ENCODE measurements around the gene MAP3K2. TPM values are rescaled to one million over a fixed set of nuclear protein-coding genes. Genes with fewer than 3 reads are reported as not detected.

MAP3K2 gene
- total and polyA plus RNA-seq, 2 of the 8 experiments (the other 6 are each of a cell fraction or from before 2014, with no cell fraction given), result 2.0 to 23.2 TPM

DNA sequence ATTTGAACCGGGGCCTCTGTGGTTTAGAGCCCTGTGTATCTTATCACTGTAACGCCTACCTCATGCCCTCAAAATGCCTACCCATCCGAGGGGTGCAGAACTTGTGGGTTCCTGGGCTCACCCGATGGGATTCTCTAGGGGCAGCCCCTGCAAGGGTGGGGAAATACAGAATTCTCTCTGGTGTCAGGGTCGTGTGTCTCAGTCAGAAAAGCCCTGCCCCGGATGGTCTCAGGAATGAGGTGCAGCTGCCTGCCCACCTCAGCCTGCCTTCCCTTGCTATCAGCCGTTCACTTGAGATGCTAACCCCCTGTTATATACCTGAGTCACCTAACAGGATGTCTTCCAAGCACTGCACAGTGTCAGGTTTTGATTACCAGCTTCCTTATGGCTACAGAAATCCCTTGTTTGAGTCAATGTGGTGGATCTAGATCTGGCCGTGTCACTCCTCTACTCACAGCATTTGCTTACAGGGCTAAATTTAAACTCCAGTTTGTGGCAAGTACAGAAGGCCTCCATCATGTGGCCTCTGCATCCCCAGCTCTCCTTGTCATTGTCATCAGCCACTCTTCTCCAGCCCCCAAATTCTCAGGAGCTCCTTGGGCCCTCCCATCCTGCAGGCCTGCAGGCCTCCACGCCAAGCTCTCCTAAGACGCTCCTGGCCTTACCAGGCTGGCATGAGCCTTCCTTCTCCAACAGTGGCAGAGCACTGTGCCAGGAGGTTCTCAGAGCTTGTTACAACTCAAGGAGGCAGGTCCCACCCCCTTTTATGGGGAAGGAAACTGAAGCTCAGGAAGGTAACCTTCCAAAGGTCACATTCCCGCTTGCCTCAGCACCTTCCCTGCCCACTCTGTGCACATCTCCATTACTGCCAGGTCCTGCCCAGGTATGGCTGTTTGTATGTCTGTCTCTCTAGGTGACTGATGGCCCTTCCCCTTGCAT is 14.3 kb upstream of the MAP3K2 start (continued):
- TF ChIP-seq RBBP5 (IDR thresholded peaks at IDR 0.05; ENCODE audit: borderline replicate concordance, low read depth, low read length), result no peak
- no peak for TF ChIP-seq BACH1 (IDR thresholded peaks at IDR 0.05; ENCODE audit: low read length)
- TF ChIP-seq CBX5 (IDR thresholded peaks at IDR 0.05; ENCODE audit: low read depth, low read length), result no peak
- no peak for TF ChIP-seq GTF2F1 (IDR thresholded peaks at IDR 0.05; ENCODE audit: borderline replicate concordance, low read depth, low read length)
- TF ChIP-seq EP300 (IDR thresholded peaks at IDR 0.05; ENCODE audit: borderline replicate concordance in 1 of 2, low read depth in 2 of 2, low read length in 2 of 2), result no peak
- no peak for TF ChIP-seq MAFK (IDR thresholded peaks at IDR 0.05; ENCODE audit: low read depth, low read length)
- no peak for TF ChIP-seq TAF1 (IDR thresholded peaks at IDR 0.05; ENCODE audit: low read depth, low read length)
- TF ChIP-seq SAP30 (IDR thresholded peaks at IDR 0.05; ENCODE audit: insufficient read depth, insufficient replicate concordance, low read length), result no peak
